Measurements from ENCODE around the gene ARFIP1. TPM values are rescaled to one million over a fixed set of nuclear protein-coding genes. Genes with fewer than 3 reads are reported as not detected.
"Not testable (repeated sequence)": the region's sequence is repeated elsewhere in the genome, so short reads cannot be mapped to it uniquely, and the experiment has no call there.

Gene ARFIP1
- total RNA-seq, 1 donor from 2014 or later: 36.6 TPM

DNA sequence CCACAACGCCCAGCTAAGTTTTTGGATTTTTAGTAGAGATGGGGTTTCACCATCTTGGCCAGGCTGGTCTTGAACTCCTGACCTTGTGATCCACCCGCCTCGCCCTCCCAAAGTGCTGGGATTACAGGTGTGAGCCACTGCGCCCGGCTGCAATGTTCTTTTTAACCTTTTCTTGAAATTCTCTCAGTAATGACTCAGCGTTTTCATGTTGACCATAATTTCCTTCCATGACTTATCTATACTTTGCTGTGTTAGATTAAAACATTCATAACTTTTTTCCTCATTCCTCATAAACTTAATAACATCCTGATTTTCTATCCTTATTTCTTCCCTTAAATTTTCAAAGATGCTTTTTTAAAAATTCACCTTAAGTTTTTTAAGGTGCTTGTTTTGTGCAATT is 118.4 kb downstream of the ARFIP1 start:
- DNase-seq: not testable (repeated sequence)

DNA sequence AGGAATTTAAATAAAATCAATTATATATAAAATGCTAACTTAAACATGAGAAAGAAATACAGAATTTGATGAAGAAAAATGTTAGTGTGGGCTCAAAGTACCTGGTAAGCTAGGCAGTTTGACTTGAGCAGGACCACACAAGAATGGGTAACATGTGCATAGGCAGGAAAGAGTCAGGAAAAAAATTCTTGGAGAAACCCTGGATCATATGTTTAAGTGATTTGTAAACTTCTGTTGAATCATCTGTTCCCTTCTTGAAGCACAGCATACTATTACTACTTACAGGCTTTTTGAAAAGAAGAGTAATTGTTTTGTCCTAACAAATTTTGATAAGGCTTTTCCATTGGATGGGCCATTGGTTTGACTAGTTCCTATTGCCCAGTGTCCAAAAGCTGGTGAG is 118.9 kb downstream of the ARFIP1 start:
- DNase-seq: no peak

DNA sequence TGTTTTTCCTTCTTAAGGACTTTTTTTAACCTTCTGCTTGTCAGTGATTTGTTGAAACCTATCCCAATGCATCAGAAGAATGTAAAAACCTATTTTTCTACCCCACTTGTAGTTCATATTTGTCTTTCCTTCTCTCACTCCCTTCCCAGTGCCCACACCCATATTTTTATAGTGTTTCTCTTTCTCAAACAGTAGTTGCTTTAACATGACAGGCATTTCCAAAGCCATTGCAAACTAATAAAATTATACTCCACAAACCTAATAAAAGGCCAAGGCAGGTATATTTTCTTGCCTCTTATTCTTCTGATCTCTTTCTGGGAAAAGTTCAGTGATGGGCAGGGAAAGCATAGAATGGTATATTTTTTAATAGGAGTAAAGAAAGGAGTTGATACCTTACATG is 120.6 kb downstream of the ARFIP1 start:
- no peak for DNase-seq

DNA sequence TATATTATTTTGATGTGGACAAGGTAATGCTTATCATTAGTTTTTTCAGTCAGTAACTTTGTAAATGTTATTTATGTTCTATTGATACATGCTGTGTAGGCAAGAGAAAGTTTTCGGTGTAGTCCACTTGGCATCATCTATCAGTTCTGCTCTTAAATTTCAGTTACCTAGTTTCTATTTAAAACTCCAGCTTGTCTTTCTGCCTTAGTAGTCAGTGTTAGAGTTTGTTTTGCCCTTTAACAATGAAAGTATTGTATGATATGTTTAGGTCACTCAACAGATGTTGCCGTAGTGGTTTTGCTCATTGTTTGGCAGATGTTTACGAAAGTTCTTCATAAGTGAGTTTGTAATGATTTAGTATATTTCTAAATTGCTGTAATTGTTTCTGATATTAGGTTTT is 121.5 kb downstream of the ARFIP1 start:
- DNase-seq: peak; percentile 13

DNA sequence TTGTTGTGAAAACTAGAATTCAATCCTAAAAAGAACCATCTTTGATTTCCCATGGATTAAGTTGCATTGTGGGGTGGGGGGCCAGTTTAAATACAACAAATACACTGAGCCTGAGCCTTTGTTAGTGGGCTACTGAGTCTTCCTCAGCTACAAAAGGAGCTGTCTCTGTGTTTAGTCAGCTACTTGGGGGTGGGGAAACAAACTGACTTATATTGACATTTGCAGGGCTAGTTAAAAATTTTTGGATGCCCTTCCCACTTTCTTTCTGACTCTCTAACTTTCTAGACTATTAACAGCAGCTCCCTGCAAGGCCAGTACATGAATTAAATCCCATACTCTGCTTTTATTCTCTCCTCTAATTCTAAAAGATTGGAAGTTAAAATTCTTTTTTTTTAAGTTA is 123.9 kb downstream of the ARFIP1 start:
- DNase-seq: no peak

DNA sequence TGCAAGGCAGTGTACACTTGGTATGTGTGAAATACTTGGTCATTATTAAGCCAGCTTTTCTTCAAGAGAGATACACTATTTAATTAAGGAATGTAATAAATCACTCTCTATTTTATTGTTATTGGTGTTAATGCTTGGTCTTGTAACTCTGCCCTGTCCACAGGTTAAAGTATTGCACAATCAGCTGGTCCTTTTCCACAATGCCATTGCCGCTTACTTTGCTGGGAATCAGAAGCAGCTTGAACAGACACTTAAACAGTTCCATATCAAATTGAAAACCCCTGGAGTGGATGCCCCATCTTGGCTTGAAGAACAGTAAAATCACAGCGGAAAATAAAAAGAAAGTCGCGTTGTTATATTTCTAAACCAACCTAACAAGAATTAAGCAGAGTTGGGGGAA is 130.1 kb downstream of the ARFIP1 start:
- no peak for DNase-seq

DNA sequence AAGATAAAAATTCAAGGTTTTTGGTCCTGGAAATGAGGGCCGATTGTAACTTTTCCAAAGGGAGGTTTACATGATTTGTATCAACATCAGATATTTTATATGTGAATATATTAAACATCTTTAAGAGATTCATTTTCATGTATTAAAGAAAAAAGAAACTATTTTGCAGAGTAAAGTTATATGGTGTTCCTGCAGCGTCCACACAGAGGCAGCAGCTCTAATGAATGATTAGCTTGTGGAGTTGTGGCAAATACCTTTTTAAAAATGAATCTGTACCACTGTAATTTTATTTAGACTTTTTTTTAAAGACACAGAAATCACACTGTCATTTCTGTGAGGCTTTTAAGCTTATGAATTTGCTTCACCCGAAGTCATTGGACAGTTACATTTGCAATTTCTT is 130.8 kb downstream of the ARFIP1 start:
- no peak for DNase-seq

DNA sequence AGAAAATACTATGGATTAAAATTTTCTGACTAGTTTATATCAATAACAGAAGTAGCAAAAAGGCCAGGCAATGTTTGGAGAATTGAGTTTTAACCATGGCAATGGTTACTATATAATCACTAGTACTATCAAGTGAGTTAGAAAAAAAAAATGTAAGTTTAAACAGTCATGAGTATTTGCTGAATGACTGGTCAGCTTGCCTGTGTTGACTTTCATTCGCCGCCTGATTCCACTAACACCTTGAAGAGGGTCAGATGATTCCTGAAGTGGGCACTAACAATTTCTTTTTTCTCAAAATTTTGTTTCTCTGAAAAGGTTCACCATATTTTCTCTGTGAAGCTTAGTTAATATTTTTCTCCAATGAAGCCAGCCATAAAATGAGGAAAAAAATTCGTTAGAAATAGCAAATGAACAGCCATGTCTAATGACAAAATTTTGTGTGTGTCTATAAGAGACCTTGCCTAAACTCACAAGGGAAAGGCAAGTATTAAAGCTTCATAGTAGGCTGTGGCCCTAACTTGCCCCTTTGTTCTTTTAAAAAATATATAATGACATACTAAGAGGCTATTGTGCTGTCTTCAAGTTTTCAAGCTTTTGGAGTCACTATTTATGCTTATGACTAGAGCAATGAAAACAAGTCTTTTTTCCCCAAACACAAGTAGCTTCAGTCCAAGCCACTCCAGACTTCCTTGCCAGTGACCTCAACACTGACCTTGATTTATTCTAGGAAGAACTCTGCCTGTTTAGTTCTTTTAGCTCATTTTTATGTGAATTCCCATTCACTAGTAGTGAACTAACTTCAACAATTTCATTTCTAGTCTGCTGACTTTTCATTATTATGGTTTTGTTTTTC is 138.0 kb downstream of the ARFIP1 start:
- no peak for DNase-seq

DNA sequence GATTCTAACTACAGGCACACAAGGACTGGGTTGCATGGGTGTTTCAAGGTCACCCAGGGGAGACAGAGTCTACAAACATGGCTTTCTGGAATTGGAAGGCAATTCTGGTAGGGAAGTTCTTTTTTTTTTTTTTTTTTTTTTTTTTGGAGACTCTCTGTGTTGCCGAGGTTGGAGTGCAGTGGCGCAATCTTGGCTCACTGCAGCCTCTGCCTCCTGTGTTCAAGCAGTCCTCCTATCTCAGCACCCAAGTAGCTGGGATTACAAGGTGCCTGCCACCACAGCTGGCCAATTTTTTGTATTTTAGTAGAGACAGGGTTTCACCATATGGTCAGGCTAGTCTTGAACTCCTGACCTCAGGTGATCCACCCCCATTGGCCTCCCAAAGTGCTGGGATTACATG is 140.1 kb downstream of the ARFIP1 start:
- no peak for DNase-seq

DNA sequence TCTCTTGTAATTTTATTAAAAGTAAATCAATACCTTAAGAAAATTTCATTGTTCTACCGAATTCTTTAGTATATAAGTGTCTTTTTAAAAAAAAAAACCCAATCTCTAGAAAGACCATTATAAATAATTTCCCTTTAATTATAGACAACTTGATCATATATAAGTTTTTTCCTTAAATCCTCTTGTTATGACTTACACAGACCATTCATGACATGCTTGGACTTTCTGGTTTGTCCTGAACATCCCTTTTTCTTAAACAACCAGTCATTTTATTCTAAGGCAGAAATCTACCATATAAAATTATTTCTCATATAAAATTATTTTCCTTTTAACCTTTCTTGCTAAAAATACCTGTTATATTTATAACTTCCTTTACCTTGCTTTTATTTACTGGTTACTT is 141.0 kb downstream of the ARFIP1 start:
- no peak for DNase-seq

DNA sequence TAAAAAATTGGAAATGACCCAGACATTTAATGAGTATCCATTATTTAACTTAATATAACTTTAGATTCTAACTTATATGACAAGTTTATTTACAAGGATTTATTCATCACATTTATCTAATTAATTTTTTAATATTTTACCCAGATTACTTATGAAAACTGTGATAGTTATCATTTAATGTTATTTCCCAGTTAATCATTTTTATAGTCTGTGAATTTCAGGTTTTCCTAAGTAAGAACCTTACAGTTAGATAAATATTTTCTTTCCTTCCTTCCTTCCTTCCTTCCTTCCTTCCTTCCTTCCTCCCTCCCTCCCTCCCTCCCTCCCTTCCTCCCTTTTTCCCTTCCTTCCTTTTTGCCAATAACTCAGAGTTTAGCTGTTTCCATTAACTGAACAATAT is 141.5 kb downstream of the ARFIP1 start:
- no peak for DNase-seq

DNA sequence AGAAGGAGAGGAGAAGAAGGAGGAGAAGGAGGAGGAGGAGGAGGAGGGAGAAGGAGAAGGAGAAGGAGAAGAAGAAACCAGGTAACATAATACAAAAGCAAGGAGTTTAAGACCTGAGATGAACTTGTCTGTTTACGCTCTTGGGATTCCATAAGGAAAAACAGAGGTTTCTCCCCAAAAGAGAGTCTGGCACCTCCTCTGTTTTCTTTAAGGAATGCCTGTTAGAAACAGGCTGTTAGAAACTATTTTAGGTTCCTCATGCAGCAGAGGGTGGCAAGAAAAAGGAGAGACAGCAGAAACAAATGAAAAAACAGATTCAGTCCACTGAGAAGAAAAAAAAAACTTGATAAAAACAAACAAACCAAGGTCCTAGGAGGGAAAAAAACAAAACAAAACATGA is 146.1 kb downstream of the ARFIP1 start:
- no peak for DNase-seq

DNA sequence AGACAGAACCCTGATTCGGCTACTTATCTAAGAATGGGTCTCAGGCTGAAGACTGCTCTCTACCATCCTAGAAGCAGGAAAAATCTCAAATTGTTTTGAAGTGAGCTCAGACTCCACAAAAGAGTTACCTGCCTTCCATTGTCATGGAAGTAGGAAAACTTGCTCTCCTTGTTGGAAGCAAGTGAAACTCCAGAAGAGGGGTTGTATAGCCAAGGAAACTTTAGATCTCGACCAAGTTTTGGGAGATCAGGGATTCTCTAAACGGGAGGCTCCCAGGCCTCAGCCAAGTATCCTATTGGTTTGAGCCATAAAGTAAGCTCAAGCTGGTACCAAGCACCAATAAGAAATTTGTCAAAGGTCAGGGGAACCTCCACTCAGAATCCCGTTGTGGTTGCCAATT is 147.2 kb downstream of the ARFIP1 start:
- DNase-seq: no peak

DNA sequence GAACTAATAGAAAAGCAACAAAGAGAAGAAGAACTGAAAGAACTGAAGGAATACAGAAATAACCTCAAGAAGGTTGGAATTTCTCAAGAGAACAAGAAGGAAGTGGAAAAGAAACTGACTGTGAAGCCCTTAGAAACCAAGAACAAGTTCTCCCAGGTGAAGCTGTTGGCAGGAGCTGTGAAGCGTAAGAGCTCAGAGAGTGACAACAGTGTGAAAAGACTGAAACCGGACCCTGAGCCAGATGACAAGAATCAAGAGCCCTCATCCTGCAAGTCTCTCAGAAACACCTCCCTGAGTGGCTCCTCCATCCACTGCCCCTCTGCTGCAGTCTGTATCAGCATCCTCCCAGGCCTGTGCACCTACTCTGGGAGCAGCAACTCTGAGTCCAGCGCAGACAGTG is 148.0 kb downstream of the ARFIP1 start:
- DNase-seq: no peak

DNA sequence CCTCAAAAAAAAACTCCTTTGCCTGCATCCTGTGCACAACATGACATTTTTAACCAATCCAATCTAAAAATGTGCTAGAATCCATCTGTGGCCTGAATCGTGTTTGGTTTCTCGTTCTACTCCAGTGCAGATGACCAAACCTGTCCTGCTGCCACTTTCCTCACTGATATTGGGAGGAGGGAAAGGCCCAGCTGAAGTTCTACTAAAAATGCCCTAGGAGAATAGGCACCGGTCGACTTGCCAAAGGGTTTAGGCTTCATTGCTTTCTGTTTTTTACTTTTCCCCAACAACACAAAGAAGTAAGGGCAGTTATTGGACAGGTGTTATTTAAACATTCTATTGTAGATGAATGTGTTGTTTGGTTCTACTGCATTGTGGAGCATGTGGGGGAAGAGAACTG is 148.5 kb downstream of the ARFIP1 start:
- no peak for DNase-seq

DNA sequence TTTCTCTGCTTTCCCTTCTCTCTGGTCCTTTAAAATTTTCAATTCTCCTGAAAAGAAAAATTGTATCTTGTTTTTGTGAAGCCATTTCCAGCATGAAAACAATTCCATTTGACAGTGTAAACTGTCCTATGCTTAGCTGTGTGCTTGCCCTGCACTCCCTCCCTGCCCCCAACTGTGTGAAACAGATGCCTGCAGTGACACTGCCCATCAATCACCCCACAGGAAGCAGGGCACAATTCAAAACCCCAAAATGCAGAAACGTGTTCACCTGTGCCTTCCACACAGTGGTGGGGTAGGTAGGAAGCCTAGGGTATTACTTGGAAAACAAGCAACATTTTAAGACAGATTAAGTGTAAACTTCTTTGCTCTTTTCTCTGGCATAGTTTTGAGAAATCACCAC is 150.1 kb downstream of the ARFIP1 start:
- no peak for DNase-seq

DNA sequence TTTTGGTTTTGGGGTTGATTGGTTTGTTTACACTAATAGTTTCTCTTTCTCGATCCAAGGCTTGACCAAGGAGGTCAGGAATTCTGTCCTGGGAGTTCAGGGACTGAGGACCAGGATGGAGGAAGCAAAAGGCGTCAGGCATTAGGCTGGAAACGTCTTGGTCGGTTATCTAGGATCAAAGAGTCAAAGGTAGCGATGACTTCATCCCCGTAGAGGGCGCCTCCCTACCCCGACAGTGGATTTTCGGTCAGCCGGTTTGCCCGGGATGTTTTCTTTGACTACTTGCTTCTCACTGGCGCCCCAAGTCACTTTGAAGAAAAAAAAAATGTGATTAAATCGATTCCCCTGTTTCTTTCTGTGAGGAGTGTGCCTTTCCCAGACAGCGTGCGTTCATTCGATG is 155.4 kb downstream of the ARFIP1 start:
- peak; percentile 45 for DNase-seq

DNA sequence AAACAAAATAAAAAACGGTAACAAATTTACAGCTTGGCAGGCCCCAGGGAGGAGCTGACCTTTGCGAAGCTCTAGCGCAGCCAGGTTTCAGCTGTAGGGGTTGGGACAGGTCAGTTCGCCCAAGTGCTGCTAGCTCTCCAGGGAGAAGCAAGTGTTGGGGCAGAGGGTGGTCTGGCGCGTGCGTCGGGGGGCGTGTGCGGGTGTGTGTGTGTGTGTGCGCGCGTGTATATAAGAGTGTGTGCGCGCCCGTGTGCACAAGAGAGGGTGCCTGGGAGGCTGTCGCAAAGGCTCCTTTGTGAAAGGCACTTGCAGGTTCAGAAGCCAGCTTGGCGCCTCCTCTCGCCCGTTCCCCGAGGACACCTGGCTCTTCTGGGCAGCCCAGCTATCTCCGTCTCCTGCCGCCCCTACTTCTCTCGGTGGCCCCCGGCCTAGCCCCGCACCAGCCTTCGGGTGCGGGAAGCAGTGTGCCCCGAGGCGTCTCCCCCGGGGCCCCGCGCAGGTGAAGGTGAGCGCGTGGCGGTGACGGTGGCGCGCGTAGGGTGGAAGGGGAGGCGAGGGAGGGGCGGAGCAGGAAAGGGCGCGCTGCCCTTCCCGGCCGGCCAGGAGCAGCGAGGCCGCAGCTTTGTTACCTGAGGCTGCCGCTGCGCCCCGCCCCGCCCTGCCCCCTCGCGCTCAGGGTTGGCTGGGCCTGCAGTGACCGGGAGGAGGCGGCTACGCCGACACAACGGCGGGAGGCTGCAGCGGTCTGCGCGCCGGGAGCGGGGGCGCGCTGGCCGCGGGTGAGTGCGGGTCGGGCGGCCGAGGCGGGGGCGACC is 156.1 kb downstream of the ARFIP1 start, which contains the start of gene FHDC1:
TSS of gene FHDC1 (plus strand) at position 693 of the 815 bp plus-strand sequence. CDS start 6,735 bp downstream, outside the sequence.
- DNase-seq: peak; percentile 54

DNA sequence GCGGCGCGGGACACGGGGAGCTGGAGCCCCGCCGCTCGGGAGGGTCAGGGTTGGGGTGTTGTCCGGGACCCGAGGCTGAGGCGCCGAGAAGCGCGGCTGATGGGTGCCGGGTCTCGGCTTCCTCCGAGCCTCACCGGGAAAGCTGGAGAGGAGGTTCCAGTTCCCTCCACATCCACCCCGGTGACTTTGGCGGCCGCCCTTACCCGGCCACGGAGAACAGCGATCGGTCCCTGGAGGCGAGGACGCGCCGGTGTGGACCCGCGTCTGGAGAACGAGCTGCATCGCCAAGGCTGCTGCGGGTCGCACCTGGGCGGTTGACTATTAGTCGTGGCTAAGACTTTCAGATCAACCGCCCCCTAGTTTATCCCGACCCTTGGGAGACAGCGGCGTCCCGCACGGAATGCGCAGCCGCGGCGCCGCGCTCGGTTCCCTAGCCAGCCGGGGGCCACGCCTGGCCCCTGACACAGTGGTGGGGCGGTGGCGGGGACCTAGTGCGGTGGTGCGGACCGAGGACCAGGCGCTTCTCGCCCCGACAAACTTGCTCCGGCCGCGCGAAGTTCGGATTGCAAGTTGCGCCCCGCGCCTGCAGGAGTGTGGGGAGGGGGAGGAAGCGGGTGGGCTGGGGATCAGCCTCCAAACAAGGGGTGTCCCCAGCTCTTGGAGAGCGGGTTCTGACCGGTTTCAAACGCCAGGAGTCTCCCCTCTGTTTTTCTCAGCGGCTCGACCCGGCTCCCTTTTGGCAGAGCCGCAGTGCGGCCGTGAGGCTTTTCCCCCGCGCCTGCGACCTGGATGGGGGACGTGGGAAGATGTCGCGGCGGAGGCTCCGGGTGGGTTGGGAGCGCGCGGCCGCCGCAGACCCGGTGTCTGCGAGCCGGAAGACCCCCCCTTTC is 156.9 kb downstream of the ARFIP1 start:
- DNase-seq: peak; percentile 43

DNA sequence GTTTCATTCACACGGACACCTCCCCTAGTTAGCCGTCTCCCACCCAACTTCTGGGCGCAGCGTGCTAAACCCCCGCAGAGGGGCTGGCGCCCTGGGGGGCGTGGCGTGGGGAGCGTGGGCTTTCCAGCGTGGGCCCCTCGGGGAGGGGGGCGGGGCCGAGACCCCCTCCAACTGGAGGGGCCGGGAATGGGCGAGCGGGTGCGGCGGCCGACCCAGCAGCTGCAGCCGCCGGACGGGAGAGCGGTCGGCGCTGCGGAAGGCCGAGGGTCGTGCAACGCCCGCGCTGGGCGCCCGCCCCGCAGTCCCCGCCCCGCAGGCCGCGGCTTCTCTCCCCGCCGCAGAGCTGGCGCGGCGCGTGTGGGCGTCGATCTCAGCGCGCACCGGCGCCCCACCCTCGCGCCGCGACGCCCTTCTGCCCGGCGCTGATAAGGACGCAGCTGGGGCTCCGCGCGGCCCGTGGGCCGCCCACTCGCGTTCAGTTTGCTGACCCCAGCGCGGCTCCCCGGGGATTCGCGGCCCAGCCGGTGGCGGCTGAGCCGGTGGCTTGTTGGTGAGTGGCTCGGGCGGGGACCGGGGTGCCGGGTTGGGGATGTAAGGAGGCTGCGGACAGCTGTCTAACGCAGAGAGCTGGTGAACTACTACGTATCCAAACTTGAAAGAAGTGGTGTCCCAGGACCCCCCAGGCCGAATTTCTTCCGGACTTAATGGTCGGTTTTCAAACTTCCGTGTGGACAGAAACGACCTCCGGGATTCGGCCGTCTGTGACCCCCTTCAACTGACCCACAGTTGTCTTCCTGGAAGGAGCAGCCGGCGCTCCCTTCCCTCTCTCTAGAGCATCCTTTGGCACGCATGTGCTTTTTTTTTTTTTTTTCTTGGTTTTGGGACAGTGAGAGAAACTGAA is 157.8 kb downstream of the ARFIP1 start:
- peak; percentile 69 for DNase-seq

DNA sequence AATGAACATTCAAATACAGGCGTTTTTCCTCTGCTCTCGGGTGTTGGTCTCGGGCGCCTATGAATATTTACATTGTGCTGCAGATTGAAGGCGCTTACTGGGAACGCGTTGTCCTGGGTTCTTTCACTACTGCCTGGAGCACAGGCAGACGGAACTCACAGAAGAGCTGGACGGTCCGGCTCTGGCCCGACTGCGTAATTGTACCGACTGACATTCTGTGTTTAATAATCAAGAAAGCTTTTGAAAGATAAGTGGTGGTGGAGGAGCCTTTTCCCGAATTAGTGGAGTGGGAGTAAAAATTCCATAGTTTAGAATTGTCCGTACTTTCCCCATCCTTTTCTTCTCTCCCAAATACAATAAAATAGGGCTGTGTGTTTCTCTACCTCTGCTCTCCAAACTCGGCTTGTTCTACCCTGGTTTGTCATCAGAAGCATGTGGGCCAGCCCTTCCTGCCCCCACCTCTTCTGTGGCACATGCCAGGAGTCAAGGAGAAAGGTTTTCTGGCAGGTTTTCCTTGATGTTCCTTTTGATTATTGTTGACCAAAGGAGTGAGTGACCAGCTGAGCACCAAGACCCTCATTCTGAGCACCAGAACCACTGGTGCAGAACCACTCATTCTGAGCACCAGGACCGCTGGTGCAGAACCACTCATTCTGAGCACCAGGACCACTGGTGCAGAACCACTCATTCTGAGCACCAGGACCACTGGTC is 158.6 kb downstream of the ARFIP1 start:
- DNase-seq: no peak

Measured in tongue (tissue), 2 donors.